Stomach (tissue), 4 donors: ENCODE data around the gene KRTAP10-4.

Experiments used
- POLR2A ChIP-seq, 4 donors: fragments of 450-650 bp; IDR thresholded peaks; one replicate each; pipeline ENCODE4 v1.6.1; 2016; ENCODE audit warnings: antibody characterized with exemption in 4 of 4, control low read depth in 2 of 4, mild to moderate bottlenecking in 1 of 4, moderate library complexity in 1 of 4
- TF ChIP-seq, protein P1 (sequence below), 7 experiments: fragments of 450-650 bp in 4 of 7; fragments of 200-600 bp in 3 of 7; sonication (generic) in 3 of 7; IDR thresholded peaks; one replicate each; pipeline ENCODE4 v1.5.1; 2016 to 2019; ENCODE audit warnings: antibody characterized with exemption in 7 of 7, control low read depth in 2 of 7, mild to moderate bottlenecking in 1 of 7

DNA sequence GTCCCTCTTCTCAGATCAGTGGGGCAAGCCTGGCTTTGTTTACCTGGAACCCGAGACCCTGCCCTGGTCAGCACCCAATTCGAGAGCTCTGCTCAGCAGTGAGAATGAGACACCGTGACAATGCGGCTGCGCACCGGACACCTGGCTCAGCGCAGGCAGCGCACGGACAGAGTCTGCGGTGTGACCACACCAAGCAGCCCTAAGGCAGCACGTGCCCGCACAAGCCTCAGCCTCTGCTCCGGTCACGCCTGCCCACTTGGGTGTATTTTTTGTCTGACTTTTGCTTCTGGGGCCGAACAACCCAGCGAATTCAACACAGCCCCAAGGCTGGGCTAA, 43.0 kb downstream of the KRTAP10-4 start:
- TF ChIP-seq, protein P1, sequence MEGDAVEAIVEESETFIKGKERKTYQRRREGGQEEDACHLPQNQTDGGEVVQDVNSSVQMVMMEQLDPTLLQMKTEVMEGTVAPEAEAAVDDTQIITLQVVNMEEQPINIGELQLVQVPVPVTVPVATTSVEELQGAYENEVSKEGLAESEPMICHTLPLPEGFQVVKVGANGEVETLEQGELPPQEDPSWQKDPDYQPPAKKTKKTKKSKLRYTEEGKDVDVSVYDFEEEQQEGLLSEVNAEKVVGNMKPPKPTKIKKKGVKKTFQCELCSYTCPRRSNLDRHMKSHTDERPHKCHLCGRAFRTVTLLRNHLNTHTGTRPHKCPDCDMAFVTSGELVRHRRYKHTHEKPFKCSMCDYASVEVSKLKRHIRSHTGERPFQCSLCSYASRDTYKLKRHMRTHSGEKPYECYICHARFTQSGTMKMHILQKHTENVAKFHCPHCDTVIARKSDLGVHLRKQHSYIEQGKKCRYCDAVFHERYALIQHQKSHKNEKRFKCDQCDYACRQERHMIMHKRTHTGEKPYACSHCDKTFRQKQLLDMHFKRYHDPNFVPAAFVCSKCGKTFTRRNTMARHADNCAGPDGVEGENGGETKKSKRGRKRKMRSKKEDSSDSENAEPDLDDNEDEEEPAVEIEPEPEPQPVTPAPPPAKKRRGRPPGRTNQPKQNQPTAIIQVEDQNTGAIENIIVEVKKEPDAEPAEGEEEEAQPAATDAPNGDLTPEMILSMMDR (IDR thresholded peaks at IDR 0.05) = no peak
- no peak for TF ChIP-seq POLR2A (IDR thresholded peaks at IDR 0.05)
